D721Med (cell line): ENCODE results near the gene SH3RF3.

Source experiments
- DNase-seq: peaks from one replicate; pipeline ENCODE4 v3.0.0; 2011; ENCODE audit warnings: low spot score; ENCODE audit not compliant: insufficient read length
- FAIRE-seq: peaks from 2 replicates; lab custom pipeline; 2011; peaks lifted over from hg19 to GRCh38; lab: Jason Lieb, UNC
- TF ChIP-seq, protein P1 (sequence below): IDR thresholded peaks from 2 replicates; pipeline ENCODE4 v1.5.1; 2012; ENCODE audit warnings: mild to moderate bottlenecking, control low read depth; ENCODE audit not compliant: insufficient read depth; ENCODE audit errors: missing control alignments

The SH3RF3 gene

DNA sequence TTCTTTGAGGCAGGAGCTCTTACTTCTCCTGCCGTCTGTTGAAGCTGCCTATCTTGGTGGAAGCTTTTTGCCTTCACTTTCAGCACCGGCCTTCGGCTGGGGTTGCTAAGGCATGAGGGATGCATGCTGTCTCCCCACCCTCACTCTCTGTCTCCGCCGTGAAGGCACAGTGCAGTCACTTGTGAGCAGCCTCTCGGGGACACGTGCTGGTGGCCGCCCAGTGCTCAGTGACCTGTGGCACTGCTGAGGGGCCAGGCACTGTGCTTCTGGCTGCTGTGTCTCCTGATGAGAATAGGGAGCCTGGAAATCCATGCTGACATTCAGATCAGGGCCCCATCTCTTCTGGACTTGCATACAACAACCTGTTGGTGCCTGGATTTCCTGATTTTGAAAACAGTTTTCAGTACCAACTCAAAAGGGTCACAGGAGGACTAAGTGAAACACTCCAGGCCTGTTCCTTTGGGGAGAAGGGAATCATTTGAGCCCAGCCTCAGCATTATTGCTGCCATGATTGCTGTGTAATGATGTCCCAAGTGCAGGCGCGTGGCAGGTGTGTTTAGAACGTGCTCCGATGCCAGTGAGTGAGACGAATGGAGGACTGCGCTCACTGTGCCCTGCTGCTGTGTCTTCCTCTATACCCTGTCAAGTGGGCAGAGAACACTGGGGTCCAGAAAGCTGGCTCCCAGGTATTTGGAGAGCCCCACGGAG, 266.6 kb downstream of the SH3RF3 start:
- no peak for DNase-seq
- TF ChIP-seq, protein P1, sequence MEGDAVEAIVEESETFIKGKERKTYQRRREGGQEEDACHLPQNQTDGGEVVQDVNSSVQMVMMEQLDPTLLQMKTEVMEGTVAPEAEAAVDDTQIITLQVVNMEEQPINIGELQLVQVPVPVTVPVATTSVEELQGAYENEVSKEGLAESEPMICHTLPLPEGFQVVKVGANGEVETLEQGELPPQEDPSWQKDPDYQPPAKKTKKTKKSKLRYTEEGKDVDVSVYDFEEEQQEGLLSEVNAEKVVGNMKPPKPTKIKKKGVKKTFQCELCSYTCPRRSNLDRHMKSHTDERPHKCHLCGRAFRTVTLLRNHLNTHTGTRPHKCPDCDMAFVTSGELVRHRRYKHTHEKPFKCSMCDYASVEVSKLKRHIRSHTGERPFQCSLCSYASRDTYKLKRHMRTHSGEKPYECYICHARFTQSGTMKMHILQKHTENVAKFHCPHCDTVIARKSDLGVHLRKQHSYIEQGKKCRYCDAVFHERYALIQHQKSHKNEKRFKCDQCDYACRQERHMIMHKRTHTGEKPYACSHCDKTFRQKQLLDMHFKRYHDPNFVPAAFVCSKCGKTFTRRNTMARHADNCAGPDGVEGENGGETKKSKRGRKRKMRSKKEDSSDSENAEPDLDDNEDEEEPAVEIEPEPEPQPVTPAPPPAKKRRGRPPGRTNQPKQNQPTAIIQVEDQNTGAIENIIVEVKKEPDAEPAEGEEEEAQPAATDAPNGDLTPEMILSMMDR, result no peak
- FAIRE-seq, result no peak

DNA sequence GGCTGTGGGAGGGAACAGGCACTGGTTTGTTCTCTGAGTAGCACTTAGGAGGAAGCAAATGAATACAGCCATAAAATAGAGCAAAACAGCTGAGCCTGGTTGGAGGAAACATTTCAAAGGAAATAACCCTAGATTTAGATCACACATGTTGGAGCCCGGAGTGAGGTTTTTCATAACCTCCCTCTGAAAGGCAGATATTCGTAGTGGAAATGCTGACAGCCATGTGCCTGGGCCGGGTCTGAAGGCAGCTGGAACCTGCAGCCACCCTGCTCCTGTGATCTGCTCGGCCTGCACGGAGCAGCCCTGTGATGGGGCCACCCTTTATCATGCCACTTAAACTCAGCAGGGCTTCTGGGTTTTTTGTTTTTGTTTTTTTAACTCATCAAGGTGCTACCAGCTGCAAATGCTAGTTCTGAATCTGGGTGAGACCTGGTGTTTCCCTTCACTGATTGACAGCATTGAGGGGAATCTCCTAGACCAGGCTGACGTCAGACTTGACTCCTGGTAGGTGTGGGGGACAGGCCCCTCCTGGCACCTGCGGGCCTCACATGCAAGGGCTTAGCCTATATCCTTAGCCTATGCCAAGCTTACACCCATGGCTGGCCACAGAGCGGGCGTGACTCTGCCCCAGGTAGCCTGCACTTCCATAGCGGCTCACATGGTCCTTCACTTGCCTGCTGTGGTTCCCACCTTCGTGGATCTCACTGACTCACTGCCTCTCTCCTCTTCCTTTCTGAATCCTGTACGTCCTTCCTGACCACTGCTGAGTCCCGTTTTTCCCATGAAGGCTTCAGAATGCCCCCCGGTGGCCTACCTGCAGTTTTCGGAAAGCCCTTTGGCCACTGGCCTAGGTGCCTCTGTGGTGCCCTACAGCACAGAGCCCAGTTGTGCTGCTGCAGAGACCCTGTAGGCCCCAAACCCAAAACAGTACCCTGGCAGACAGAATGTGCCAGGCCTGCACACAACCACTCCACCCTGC, 267.5 kb downstream of the SH3RF3 start:
- TF ChIP-seq, protein P1, result no peak
- DNase-seq, result no peak
- FAIRE-seq, result no peak

DNA sequence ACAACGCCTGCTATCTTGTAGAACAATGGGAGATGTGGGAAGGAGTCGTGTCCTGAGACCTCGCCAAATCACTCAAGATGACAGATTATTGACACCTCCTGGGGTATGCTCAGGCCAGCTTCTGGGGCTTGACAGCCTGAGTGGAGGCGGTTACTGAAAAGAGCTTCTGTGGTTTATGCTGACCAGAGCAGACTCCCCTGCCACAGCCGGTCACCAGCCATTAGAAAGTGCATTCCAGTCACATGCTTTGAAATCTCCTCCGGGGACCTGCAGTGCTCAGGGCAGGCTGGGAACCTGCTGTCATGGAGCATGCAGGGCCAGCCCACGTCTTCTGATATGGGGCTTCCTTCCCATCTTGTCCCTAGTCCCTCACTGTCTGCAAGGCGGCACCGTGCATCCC, 268.9 kb downstream of the SH3RF3 start:
- FAIRE-seq, result no peak
- DNase-seq, result no peak
- TF ChIP-seq, protein P1, result no peak

DNA sequence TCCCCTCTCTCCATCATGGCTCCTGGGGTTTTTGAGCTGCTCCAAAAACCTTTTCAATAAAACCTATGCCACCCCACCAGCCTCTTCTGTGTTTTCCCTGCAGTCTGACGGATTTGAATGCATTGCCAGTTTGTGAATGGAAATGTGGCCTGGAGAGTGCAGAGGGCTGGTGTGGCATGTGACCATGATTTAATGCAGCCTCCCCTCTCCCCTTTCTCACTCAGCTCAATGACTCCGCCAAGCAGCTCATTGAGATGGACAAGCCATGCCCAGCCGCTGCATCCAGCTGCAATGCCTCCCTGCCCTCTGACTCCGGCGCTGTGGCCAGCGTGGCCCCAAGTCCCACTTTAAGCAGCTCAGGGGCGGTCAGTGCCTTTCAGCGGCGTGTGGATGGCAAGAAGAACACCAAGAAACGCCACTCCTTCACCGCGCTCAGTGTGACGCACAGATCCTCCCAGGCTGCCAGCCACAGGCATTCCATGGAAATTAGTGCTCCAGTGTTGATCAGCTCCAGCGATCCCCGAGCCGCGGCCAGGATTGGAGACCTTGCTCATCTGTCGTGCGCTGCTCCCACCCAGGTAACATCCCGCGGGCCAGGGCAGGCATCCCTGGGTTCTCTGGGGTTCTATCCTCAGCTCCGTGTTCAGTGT, 269.5 kb downstream of the SH3RF3 start:
- TF ChIP-seq, protein P1, result no peak
- FAIRE-seq (no peak), DNase-seq (no peak)

DNA sequence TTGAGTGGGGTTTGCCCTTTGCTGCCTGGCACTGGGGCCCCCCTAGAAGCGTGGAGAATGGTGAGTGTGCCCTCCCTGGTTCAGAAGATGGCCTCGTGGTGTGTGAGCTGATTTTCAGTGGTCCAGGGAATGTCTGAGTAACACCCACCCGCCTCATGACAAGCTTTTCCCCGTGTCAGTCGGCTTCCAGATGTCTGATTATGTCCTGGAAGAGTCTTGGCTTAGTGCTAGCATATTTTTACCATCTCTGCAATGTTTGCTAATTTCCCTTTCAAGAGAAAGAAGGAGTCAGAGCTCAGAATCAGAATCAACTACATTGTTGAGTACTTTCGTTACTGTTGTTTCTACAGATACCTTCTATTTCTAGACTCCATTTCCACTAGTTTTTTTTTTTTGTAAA, 270.1 kb downstream of the SH3RF3 start:
- TF ChIP-seq, protein P1, result no peak
- FAIRE-seq (no peak), DNase-seq (no peak)

DNA sequence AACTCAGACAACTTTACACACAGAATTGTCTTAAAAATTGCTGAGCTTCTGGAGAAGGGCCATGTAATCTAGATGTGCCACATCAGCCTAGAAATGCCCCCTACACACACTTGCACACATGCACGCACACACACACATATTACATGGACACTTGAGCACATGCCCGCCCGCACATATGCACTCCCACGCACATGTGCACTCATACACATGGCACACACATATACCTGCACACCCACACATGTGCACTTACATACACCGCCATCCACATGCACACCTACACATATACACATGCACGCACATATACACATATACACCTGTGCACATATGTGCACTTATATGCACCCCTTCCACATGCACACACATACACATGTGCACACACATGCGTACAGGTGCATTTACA, 271.1 kb downstream of the SH3RF3 start:
- FAIRE-seq, result no peak
- no peak for DNase-seq
- TF ChIP-seq, protein P1, result no peak
